ENCODE data around the gene ESR1. TPM values are rescaled to one million over a fixed set of nuclear protein-coding genes. Genes with fewer than 3 reads are reported as not detected.

Gene ESR1
- total RNA-seq, 2 donors from 2014 or later: 0.47 to 0.67 TPM

GRCh38 chr6:151914484-151914883, 107.0 kb downstream of the ESR1 start:
- Histone ChIP-seq H3K27ac (no peak overlapping the region), H3K9me3 (no peaks in the 10 kb centered on the region), H3K4me3 (no peak overlapping the region), H3K36me3 (no peaks in the 10 kb centered on the region), H3K4me1 (no peaks in the 10 kb centered on the region), H3K27me3 (no peaks in the 10 kb centered on the region)
- DNase-seq (ENCODE audit: low spot score): no peak
- TF ChIP-seq, protein P1, sequence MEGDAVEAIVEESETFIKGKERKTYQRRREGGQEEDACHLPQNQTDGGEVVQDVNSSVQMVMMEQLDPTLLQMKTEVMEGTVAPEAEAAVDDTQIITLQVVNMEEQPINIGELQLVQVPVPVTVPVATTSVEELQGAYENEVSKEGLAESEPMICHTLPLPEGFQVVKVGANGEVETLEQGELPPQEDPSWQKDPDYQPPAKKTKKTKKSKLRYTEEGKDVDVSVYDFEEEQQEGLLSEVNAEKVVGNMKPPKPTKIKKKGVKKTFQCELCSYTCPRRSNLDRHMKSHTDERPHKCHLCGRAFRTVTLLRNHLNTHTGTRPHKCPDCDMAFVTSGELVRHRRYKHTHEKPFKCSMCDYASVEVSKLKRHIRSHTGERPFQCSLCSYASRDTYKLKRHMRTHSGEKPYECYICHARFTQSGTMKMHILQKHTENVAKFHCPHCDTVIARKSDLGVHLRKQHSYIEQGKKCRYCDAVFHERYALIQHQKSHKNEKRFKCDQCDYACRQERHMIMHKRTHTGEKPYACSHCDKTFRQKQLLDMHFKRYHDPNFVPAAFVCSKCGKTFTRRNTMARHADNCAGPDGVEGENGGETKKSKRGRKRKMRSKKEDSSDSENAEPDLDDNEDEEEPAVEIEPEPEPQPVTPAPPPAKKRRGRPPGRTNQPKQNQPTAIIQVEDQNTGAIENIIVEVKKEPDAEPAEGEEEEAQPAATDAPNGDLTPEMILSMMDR (IDR thresholded peaks at IDR 0.05): no peak

DNA sequence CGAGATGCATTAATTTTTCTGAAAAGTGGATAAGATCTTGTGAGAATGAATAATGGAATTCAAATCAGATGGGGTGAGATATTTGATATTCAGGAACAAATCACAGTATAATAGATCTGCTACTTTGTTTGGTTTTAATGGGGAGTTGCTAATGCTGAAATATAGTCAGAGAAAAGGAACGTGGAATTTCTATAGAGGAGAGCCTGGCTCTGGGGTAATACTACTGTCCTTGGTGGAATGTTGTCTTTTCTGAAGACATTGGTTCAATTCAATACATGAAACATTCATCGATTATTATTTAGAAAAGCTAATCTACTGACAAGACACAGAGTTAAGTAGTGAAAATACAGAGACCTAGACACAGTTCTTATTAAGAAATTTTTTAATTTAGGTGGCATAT, 108.6 kb downstream of the ESR1 start:
- H3K4me1 ChIP-seq: no peaks in the 10 kb centered on the region
- H3K27me3 ChIP-seq: no peaks in the 10 kb centered on the region
- no peak overlapping the region for H3K4me3 ChIP-seq
- H3K9me3 ChIP-seq: peaks cover 0 to 1% of the 10 kb centered on the region in 2 donors
- H3K27ac ChIP-seq: no peak overlapping the region
- H3K36me3 ChIP-seq: no peaks in the 10 kb centered on the region
- TF ChIP-seq, protein P1 (IDR thresholded peaks at IDR 0.05): no peak
- DNase-seq (ENCODE audit: low spot score): no peak

- Histone ChIP-seq H3K27ac (peak overlapping the region in 1 of 2 donors; percentile 46), H3K36me3 (no peaks in the 10 kb centered on the region), H3K4me1 (no peaks in the 10 kb centered on the region), H3K27me3 (no peaks in the 10 kb centered on the region), H3K4me3 (no peak overlapping the region), H3K9me3 (peaks cover 0 to 8% of the 10 kb centered on the region in 2 donors)
- DNase-seq (ENCODE audit: low spot score): no peak
- TF ChIP-seq, protein P1 (IDR thresholded peaks at IDR 0.05): no peak
Measured at GRCh38 chr6:151916680-151917164, 109.2 kb downstream of the ESR1 start.

- no peak for DNase-seq (ENCODE audit: low spot score)
- H3K27me3 ChIP-seq: no peaks in the 10 kb centered on the region
- H3K4me3 ChIP-seq: no peak overlapping the region
- H3K9me3 ChIP-seq: peaks cover 0 to 18% of the 10 kb centered on the region in 2 donors
- H3K27ac ChIP-seq: peak overlapping the region; percentile 0 to 46
- no peaks in the 10 kb centered on the region for H3K36me3 ChIP-seq
- TF ChIP-seq, protein P1 (IDR thresholded peaks at IDR 0.05): no peak
- H3K4me1 ChIP-seq: no peaks in the 10 kb centered on the region
Measured at GRCh38 chr6:151917531-151918329, 110.2 kb downstream of the ESR1 start.

DNA sequence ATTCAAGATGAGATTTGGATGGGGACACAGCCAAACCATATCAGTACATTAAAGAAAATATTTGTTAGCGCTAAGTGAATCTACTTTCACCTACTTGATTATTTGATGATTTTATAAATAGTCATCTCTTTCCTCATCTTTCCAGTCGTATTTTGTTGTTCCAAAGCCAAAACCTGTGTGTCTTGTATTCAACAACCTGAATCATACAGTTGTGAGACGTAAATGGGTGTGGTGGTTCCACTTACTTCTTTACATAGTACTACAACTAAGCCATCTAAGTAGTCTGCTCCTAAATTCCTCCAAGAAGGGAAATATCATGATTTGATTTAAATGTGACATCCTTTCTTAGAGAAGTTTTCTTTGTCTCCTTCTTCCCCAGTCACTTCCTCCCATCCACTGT, 132.8 kb downstream of the ESR1 start:
- no peaks in the 10 kb centered on the region for H3K9me3 ChIP-seq

More for the DNA sequence above, 132.8 kb downstream of the ESR1 start:
- no peaks in the 10 kb centered on the region for H3K27me3 ChIP-seq
- DNase-seq (ENCODE audit: low spot score): no peak
- H3K4me3 ChIP-seq: no peak overlapping the region
- no peak overlapping the region for H3K27ac ChIP-seq
- no peaks in the 10 kb centered on the region for H3K4me1 ChIP-seq
- TF ChIP-seq, protein P1 (IDR thresholded peaks at IDR 0.05): no peak
- no peaks in the 10 kb centered on the region for H3K36me3 ChIP-seq
